DLD1 (cell line): ENCODE data around the gene PYCR2.

Source experiments
- in situ Hi-C: cut with HindIII; loops from 2 replicates; pipeline ENCODE4 v1.10.0; 2017; ENCODE audit warnings: low sequenced_read_pairs

PYCR2 gene

GRCh38 chr1:225880222-225880588, 43.8 kb downstream of the PYCR2 start:
- in situ Hi-C loops, result no loop called here

GRCh38 chr1:225879521-225880221, 44.4 kb downstream of the PYCR2 start:
- in situ Hi-C loops, result no loop called here

- in situ Hi-C loops, result no loop called here
Measured at GRCh38 chr1:225878282-225878681, 45.8 kb downstream of the PYCR2 start.

GRCh38 chr1:225877580-225877979, 46.5 kb downstream of the PYCR2 start:
- in situ Hi-C loops, result no loop called here

GRCh38 chr1:225876900-225877510, 47.0 kb downstream of the PYCR2 start:
- in situ Hi-C loops, result no loop called here

- in situ Hi-C loops, result no loop called here
Measured at GRCh38 chr1:225875044-225875815, 48.8 kb downstream of the PYCR2 start.

GRCh38 chr1:225874431-225874830, 49.6 kb downstream of the PYCR2 start:
- in situ Hi-C loops, result no loop called here

GRCh38 chr1:225873281-225873850, 50.7 kb downstream of the PYCR2 start:
- in situ Hi-C loops, result no loop called here

- in situ Hi-C loops, result no loop called here
Measured at GRCh38 chr1:225872075-225872430, 52.0 kb downstream of the PYCR2 start.

GRCh38 chr1:225871359-225872074, 52.5 kb downstream of the PYCR2 start:
- in situ Hi-C loops, result no loop called here

- in situ Hi-C loops, result no loop called here
Measured at GRCh38 chr1:225870911-225871310, 53.1 kb downstream of the PYCR2 start.
